Right lobe of liver (tissue), 4 donors: ENCODE measurements around the gene TMPRSS11E.

Experiments used
- CTCF ChIP-seq, 4 donors: fragments of 200-600 bp in 3 of 4; fragments of 450-650 bp in 1 of 4; IDR thresholded peaks; one replicate each; pipeline versions ENCODE4 v1.5.1 to v1.8.0; 2016 to 2022; ENCODE audit warnings: antibody characterized with exemption in 4 of 4, mild to moderate bottlenecking in 2 of 4
- POLR2A ChIP-seq: fragments of 450-650 bp; IDR thresholded peaks from one replicate; pipeline ENCODE4 v1.6.1; 2017; ENCODE audit warnings: antibody characterized with exemption, mild to moderate bottlenecking
- donor health status: DM: no; HTN: no; CAD: no.
- donor health status: DM: no; HTN: no; CAD: no.
- donor health status: DM: no; HTN: yes; CAD: no.

DNA sequence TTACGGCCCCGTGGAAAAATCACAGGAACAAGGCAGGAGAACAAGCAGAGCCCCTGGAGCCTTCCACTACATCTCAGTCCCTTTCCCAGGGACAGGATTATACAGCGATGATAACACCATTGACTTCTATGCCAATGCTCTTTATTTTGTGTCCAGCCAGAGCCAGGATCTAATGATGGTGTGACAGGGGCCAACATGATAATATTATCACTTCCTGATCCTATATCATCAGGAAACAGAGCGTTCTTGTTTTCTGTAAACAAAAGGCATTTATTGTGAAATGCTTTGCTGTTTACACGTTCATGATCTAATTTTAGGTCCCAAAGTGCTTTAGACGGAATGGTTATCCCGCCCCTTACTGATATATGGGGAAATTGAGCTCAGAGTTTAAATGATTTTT, 12.8 kb downstream of the TMPRSS11E start:
- TF ChIP-seq CTCF (IDR thresholded peaks at IDR 0.05) (no peak), POLR2A (no peak)
